ENCODE data around the gene SPTLC3. TPM values are rescaled to one million over a fixed set of nuclear protein-coding genes. Genes with fewer than 3 reads are reported as not detected.
"Not testable (repeated sequence)": the region's sequence is repeated elsewhere in the genome, so short reads cannot be mapped to it uniquely, and the experiment has no call there.

The SPTLC3 gene
- total RNA-seq, 1 donor from 2014 or later, result 30.1 TPM

- intact Hi-C loops (cut with DNase I), result loop anchor here (10.0 kb wide), 1 partner anchor 125 kb away; no protein-coding TSS in a partner anchor
- ATAC-seq; DNase-seq (ENCODE audit: low spot score): not testable (repeated sequence)
These were observed 29.1 kb upstream of the SPTLC3 start for GRCh38 chr20:12979713-12980112.

- DNase-seq (ENCODE audit: low spot score) (no peak), ATAC-seq (no peak)
- intact Hi-C loops (cut with DNase I), result no loop called here
These were observed 26.7 kb upstream of the SPTLC3 start for GRCh38 chr20:12982098-12982497.

DNA sequence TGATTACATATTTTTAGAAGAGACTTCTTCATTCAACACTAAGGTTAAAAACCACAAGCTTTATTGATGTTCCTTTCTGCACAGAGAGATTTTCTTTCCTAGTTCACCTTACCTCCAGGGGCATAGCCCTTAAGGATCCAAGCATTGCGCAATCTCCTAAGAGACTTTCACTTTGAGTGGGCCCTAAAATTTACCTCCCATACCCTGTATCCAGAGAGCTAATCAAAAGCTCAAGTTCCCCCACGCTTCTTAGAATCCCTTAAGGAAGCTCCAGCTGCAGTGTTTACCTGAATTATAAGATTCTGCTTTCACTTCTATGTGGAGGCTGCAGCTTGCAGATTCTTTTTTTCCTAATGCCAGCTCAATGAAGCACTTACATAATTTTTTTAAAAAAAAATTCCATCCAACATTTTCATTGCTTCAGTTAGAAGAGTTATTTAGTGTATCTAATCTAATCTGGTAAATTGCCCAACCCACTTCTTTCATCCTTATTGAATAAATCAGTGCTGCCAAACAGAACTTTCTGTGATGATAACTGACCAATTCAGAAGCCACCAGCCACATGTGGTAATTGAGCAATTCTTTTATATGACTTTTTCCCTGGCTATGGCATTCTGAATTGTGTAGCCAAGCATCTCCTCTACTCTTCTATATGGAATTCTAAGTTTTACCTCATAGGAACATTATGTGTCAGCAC, 24.6 kb upstream of the SPTLC3 start:
- ATAC-seq (no peak), DNase-seq (ENCODE audit: low spot score) (no peak)
- intact Hi-C loops (cut with DNase I), result no loop called here

GRCh38 chr20:12984863-12985262, 23.9 kb upstream of the SPTLC3 start:
- ATAC-seq (no peak), DNase-seq (ENCODE audit: low spot score) (no peak)
- intact Hi-C loops (cut with DNase I), result no loop called here

GRCh38 chr20:12987261-12987660, 21.5 kb upstream of the SPTLC3 start:
- ATAC-seq (no peak), DNase-seq (ENCODE audit: low spot score) (no peak)
- intact Hi-C loops (cut with DNase I), result no loop called here

- no peak for ATAC-seq
- intact Hi-C loops (cut with DNase I), result no loop called here
These were observed 19.1 kb upstream of the SPTLC3 start for GRCh38 chr20:12989586-12990115.

DNA sequence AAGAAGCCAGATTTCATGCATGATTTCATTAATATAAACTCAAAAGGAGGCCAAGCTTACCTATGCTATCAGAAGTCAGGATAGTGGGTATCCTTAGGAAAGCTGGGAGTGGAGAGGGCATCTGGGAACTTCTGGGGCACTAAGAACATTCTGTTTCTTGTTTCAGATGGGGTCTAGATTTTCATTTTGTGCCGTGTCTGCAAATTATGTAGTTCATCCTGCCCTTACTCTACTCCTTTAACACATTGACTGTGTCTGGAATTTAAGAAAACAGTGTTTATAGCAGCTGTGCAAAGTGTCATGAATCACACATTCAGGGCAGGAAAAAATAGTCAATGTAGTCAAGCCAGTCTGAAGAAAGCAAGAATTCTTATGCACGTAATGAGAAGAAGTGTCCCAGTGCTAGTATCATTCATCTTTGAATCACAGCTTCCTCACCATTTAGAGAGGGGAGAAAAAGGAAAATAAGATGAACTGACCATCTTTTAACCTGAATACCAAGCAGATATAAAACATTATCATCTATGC, 11.6 kb upstream of the SPTLC3 start:
- ATAC-seq, result no peak

More at GRCh38 chr20:12989586-12990115, 19.1 kb upstream of the SPTLC3 start:
- no peak for DNase-seq (ENCODE audit: low spot score)

GRCh38 chr20:12998046-12998445, 10.7 kb upstream of the SPTLC3 start:
- intact Hi-C loops (cut with DNase I), result no loop called here
- DNase-seq (ENCODE audit: low spot score), result no peak
- ATAC-seq, result no peak

More for the DNA sequence above, 11.6 kb upstream of the SPTLC3 start:
- intact Hi-C loops (cut with DNase I), result no loop called here
- DNase-seq (ENCODE audit: low spot score), result no peak

DNA sequence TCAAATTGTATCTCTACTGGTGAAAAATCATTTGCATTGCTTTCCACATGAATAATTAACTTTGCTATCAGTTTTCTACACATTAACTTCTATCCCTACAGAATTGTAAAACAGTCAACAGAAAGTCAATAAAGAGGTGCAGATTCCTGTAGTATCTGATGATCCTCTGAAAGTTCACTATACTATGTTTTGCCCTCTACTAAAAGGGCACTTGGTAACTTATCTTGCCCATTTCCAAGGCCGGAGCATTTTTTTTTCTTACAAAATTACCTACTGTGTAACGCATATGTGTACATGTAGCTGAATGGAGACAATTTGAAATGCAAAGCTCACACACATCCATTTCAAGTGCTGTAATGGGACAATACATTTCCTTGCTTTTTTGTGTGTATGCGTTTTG, 9.6 kb upstream of the SPTLC3 start:
- DNase-seq (ENCODE audit: low spot score) (no peak), ATAC-seq (no peak)
- intact Hi-C loops (cut with DNase I), result no loop called here

DNA sequence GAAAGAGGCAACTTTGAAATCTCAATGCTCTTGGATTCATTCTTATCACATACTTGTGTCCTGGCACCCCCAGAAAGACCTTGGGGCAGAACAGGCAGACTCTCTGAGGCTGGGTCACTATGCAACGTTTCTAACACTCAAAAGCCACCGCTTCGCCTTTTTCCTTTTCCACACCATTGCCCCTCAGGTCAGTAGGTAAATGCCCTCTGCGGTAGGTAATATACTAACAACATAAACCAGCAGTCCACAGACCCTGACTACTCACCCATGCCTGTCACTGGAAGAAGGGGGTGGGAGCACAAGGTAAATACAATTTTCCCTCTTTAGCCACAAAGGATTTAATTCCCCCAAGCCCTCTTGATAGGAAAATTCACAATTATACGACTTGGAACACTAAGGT, 6.5 kb upstream of the SPTLC3 start:
- ATAC-seq, result no peak
- DNase-seq (ENCODE audit: low spot score), result no peak
- intact Hi-C loops (cut with DNase I), result no loop called here

GRCh38 chr20:13006825-13007224, 1.9 kb upstream of the SPTLC3 start:
- no peak for ATAC-seq
- DNase-seq (ENCODE audit: low spot score), result no peak
- intact Hi-C loops (cut with DNase I), result no loop called here

DNA sequence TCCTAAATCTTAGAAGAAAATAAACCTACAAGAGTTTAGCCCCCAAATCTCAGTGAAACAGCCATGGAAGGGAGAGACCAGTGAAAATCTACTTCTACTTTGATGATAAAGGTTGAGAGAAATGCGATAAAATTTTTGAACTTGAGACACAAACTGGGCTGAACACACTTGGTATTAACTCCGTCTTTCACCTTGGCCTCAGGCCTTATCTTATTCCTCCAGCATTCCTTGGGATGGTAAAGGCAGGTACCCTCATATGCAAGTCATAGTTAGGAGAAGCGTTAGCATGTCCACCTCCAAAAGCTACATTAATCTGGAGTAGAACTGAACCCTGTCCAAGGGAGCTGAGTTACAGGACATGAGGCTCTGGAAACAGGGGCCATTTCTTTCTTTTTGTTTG, 1.2 kb upstream of the SPTLC3 start:
- DNase-seq (ENCODE audit: low spot score), result no peak
- intact Hi-C loops (cut with DNase I), result no loop called here
- ATAC-seq, result no peak

- ATAC-seq (peak; percentile 94), DNase-seq (ENCODE audit: low spot score) (no peak)
- intact Hi-C loops (cut with DNase I), result no loop called here
These were observed 1.1 kb downstream of the SPTLC3 start for GRCh38 chr20:13009682-13010406.

- ATAC-seq (no peak), DNase-seq (ENCODE audit: low spot score) (no peak)
- intact Hi-C loops (cut with DNase I), result no loop called here
These were observed 4.1 kb downstream of the SPTLC3 start for GRCh38 chr20:13012886-13013285.

- no peak for ATAC-seq
- DNase-seq (ENCODE audit: low spot score), result no peak
- intact Hi-C loops (cut with DNase I), result no loop called here
These were observed 4.6 kb downstream of the SPTLC3 start for GRCh38 chr20:13013411-13013810.

GRCh38 chr20:13017235-13017634, 8.5 kb downstream of the SPTLC3 start:
- intact Hi-C loops (cut with DNase I), result no loop called here
- no peak for DNase-seq (ENCODE audit: low spot score)
- ATAC-seq, result no peak

- DNase-seq (ENCODE audit: low spot score) (no peak), ATAC-seq (no peak)
- intact Hi-C loops (cut with DNase I), result no loop called here
These were observed 9.2 kb downstream of the SPTLC3 start for GRCh38 chr20:13017883-13018535.

DNA sequence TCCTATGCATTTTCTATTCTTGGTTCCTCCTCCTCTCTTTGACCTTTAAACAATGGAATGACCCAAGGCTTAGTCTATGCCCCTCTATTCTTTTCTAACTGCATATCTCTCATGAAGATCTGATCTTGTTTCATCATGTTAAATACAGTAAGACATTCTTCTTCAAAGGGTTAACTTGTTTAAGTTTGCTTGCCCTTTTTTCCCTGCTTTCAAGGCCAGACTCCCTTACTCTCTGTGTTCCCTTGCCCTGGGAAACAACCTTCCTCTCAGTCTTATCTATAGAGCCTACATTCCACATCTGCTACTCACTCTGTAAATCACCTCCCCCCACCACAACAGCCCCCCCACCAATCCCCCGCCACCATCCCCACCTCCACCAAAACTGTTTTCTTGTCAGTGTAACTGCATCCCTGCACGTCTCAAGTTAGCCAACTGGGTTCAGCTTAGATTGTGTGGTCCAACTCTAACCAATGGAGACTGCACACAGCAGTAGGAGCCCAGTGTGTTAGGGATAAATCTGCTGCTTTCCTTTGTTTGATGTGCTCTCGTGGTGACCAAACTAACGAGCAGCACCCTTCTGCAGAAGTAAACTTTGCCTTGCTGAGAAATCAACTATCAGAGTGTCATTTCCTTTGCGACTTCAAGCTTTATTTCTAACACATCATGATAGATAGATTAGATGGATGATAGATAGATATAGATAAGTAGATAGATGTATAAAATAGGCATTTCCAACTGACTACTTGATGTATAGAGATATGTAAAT, 12.6 kb downstream of the SPTLC3 start:
- ATAC-seq, result no peak
- intact Hi-C loops (cut with DNase I), result no loop called here

More for the DNA sequence above, 12.6 kb downstream of the SPTLC3 start:
- DNase-seq (ENCODE audit: low spot score), result no peak

Data from sciatic nerve (tissue), 2 donors.